ENCODE results near the gene CHAC2. TPM values are rescaled to one million over a fixed set of nuclear protein-coding genes. Genes with fewer than 3 reads are reported as not detected.
"Not testable (repeated sequence)": the region's sequence is repeated elsewhere in the genome, so short reads cannot be mapped to it uniquely, and the experiment has no call there.

Gene CHAC2
- polyA plus RNA-seq, 1 donor: 4.9 TPM

DNA sequence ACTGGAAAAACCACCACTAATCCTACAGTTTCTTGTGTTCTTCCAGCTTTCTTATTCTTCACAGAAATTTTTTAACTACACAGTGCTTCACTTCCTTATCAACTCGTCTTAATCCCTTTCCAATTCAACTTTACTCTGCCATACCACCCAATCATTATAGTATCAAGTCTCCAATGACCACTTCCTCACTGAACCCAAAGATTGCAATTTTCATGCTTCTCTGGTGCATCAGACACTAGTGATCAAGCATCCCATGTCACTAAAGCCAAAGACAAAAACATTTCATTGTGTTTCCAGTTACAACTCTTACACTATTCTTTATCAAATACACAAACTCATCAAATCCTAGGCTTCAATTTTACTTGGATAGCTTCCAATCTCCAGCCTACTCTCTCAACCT, 9.5 kb downstream of the CHAC2 start:
- no peak for DNase-seq

- no peak for DNase-seq
Observed at GRCh38 chr2:53778536-53779162, 11.0 kb downstream of the CHAC2 start.

- DNase-seq: no peak
Observed at GRCh38 chr2:53780056-53780455, 12.5 kb downstream of the CHAC2 start.

DNA sequence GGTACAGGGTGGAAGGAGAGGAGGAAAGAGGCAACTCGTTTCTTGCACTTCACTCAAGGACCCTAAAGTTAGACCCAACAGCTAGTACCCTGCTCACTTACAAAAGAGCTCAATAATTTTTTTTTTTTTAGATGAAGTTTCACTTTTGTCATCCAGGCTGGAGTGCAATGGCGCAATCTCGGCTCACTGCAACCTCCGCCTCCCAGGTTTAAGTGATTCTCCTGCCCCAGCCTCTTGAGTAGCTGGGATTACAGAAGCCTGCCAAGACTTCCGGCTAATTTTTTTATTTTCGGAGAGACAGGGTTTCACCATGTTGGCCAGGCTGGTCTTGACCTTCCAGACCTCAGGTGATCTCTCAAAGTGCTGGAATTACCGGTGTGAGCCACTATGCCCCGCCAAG, 15.1 kb downstream of the CHAC2 start:
- no peak for DNase-seq

DNA sequence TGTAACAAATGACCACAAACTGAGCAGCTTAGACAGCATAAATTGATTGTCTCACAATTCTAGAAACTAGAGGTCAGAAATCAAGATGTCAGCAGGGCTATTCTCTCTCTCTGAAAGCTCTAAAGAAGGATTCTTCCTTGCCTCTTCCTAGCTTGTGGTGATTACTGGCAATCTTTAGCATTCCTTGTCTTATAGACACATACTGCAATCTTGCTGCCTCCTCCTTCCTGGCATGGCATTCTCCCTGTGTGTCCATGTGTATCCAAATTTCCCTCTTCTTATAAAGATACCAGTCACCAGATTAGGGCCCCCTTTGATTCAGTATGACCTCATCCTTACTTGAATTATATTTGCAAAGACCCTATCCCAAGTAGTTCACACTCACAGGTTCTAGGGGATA, 16.8 kb downstream of the CHAC2 start:
- no peak for DNase-seq

GRCh38 chr2:53785366-53785765, 17.8 kb downstream of the CHAC2 start:
- DNase-seq: no peak

GRCh38 chr2:53786352-53786704, 18.7 kb downstream of the CHAC2 start:
- DNase-seq: no peak

DNA sequence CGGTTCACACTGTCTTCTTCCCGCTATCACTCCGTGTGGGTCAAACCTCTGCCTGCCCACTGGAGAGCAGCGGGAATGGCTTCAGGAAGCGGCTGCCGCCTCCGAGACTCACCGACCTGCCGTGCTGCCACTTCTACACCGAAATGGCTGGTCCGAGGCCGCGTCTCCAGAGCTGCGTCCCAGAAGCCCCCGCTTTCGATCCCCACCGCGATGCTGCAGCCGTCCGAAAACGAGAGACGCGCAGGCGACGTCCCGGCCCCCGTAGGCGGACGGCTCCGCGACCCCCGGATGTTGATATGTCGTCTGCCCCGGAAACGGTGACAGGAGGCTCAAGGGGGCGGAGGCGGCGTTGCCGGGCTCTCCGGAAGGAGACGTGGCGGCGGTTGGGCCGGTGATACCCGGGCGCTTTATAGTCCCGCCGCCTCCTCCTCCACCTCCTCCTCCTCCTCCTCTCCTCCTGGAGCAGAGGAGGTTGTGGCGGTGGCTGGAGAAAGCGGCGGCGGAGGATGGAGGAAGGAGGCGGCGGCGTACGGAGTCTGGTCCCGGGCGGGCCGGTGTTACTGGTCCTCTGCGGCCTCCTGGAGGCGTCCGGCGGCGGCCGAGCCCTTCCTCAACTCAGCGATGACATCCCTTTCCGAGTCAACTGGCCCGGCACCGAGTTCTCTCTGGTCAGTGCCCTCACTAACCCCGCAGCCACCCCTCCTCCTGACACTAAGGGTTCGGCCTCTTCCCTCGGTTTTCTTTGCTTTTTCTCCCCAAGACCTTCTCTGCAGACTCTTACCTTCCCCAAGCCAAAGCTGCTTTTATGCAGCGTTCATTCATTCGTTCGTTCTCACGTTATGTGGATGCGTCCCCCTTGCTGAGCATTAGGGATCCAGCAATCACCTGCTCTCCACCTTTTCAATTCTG, 19.4 kb downstream of the CHAC2 start, which contains the start of the genes ASB3 and ERLEC1:
TSS of gene ASB3 (minus strand) at position 249 of the 909 bp plus-strand sequence. CDS start 21,381 bp downstream, outside the sequence.
TSS of gene ERLEC1 (plus strand) at position 340 of the 909 bp plus-strand sequence. CDS start at position 507, 167 bp downstream.
- peak; percentile 87 for DNase-seq

- DNase-seq: no peak
Observed at GRCh38 chr2:53787614-53788289, 20.1 kb downstream of the CHAC2 start.

DNA sequence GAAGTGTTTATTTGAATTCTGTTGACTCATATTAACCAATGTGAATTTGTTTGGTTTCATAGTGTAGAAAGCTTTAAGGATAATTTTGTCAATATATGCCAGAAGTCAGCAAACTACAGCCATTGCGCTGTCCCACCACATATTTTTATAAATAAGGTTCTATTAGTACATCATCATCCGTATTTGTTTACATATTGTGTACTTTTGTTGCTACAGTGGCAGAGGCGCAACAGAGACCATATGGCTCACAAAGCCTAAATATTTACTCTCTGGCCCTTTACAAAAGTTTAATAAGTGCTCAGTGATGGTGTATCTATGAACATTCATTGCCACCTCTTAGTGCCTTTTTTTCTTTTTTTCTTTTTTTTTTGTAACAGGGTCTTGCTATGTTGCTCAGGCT, 25.7 kb downstream of the CHAC2 start:
- DNase-seq: no peak

- no peak for DNase-seq
Observed at GRCh38 chr2:53793821-53794220, 26.2 kb downstream of the CHAC2 start.

GRCh38 chr2:53801547-53801946, 33.9 kb downstream of the CHAC2 start:
- DNase-seq: no peak

- DNase-seq: no peak
Observed at GRCh38 chr2:53802617-53803151, 35.1 kb downstream of the CHAC2 start.

DNA sequence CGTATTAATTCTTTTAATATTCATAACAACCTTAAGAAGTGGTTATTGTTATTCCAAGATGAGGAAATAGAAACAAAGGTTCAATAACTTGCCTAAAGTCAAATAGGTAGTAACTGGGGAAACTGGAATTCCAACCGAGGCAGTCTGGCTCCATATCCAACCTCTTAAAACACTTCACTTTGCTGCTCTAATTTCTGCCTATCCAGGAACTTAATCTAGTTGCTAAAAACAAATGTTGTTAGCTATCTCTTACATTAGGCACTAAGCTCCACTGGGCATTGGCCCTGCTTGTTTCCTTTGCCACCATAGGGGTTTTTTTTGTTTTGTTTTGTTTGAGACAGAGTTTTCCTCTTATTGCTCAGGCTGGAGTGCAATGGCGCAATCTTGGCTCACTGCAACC, 44.0 kb downstream of the CHAC2 start:
- no peak for DNase-seq

GRCh38 chr2:53813151-53813550, 45.5 kb downstream of the CHAC2 start:
- DNase-seq: no peak

DNA sequence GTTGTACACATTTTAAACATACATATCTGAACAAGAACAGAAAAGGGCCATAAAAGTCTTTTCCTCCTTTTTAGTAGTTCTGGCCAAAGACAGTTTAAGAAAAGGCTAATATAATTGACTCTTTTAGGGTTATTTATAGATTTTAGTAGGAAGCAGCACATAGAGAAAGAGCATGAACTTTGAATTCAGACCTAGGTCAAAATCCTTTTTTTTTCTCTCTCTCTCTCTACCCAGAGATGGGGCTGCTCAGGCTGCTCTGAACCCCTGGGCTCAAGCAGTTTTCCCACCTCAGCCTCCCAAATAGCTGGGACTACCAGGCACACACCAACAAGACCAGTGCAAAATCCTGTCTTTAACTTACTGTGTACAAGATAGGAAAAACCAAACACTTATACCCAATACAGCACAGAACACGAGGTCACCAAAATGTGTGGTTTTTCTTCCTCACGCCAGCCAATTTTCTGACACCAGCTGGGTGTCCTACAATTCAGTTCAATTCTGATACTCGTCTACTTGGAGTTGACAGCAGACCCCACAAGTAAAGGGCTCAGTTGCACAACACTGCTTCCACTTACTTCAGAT, 51.3 kb downstream of the CHAC2 start:
- DNase-seq: no peak

- no peak for DNase-seq
Observed at GRCh38 chr2:53819634-53820033, 52.0 kb downstream of the CHAC2 start.

DNA sequence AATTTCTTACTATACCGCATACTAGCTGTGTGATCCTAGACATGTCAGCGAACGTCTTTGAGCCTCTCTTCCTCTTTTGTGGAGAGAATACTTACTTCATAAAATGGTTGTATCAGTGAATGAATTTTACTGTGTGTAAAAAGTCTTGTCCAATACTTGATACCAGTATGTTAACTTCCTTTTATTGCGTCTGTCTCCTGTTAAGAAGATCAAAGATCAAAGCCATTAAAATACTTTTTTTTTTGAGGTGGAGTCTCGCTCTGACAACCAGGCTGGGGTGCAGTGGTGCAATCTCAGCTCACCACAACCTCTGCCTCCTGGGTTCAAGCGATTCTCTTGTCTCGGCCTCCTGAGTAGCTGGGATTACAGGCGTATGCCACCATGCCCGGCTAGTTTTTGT, 52.4 kb downstream of the CHAC2 start:
- no peak for DNase-seq

DNA sequence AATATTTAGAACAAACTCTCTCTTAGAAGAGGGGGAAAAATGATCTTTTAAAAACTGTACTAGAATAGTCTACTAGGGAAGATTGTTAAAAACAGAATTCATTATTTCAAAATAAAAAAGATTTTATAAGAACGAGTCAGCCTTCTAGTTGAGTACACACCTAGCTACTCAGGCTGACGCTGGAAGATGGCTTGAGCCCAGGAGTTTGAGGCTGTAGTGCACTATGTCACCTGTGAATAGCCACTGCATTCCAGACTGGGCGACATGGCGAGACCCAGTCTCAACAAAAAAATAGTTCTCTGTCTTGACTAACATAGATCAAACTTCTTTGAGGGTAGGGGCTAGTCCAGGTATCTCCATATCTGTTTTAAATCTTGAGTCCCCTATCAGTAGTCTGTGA, 53.1 kb downstream of the CHAC2 start:
- no peak for DNase-seq

GRCh38 chr2:53821810-53822209, 54.2 kb downstream of the CHAC2 start:
- no peak for DNase-seq

GRCh38 chr2:53823639-53824038, 56.0 kb downstream of the CHAC2 start:
- DNase-seq: not testable (repeated sequence)
